Measurements from ENCODE around the gene HEXIM2.
A peak's percentile ranks its signal among the peaks of the same experiment; 100 is the strongest.

The HEXIM2 gene

DNA sequence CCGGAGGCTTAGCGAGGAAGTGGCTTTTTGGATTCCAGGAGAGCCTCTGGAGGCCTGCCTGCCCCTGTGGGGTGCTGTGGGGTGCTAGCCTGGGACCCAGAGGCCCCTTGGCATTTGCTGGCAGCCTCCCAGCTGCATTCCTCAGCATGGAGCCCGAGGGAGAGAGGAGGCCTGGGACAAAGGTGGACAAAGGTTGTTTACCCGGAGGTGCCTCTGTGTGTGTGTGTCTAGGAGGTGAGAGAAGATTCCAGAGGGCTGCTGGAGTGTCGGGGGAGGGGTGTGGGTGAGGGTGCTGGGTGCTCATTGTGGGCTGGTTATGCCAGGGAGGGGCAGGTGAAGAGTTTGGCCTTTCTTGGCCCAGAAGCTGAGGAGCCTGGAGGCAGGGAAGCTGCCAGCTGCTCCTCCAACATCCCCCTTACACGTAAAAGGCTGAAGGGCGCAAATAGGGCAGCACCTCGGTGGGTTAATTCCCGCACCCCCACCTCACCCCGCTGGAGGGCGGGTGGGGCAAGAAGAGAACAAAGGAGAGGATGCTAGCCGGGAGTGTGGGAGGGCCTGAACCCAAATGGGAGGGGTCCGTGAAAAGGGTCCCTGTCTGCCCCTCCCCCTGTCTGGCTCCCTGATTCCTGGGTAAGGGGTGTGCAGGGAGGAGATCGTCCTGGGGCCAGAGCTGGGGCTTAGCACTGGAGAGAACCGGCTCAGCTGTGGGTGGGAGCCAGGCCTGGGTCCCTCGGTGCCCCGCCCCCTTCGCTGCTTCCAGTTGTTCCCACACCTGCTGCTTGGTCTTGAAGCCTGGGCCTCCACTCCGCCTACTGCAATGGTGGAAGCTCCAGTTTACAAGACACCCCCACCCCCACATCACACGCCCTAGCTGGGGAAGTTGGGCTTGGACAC is 9.9 kb downstream of the HEXIM2 start:
- peak; percentile 31 for DNase-seq

DNA sequence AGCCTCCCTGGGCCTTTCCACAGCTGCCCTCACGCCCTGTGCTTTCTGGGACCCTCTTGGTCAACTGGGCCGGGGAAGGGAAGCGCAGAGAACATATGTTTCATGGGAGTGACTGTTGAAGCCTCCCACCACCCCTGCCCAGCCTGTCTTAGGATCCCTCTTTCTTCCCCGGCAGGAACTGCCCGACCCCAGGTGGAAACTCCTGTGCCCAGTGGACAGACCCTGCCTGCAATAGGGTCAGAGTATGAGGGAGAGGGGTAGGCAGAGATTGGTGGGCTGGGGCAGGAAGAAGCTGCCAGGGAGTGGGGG is 10.5 kb downstream of the HEXIM2 start:
- DNase-seq: no peak

DNA sequence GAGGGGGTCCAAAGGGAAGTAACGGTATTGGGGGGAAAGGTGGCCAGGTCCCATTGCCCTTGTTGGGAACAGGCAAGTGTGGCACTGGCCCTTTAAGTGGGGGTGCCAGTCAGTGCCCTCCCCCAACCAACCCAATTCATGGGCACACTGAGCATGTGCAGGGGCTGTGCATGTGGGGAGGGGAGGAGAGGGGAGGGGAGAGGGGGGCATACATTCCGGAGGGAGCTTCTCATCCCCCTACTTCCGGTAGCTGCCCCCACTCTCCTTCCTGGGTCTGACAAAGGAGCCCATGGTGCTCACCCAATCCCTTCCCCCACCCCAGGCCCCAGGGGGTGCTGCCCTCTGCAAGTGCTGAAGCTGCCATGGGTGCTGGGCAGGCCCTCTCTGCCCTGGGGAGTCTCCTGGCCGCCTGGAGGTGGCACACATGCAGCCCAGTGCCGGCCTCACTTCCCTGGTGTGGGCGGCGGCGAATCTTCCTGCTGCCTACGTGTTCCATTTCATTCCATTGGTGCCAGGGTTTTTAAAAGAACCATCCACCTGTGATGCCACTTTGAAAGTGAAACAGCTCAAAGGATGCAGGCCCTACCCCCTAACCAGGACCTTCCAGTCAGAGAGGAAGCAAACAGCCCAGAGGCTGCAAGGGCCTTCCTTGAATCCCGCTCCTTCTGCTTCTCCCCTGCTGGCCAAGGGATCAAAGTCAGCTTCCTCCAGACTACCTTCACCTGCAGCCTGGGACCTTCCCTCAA is 11.0 kb downstream of the HEXIM2 start:
- peak; percentile 44 for DNase-seq

DNA sequence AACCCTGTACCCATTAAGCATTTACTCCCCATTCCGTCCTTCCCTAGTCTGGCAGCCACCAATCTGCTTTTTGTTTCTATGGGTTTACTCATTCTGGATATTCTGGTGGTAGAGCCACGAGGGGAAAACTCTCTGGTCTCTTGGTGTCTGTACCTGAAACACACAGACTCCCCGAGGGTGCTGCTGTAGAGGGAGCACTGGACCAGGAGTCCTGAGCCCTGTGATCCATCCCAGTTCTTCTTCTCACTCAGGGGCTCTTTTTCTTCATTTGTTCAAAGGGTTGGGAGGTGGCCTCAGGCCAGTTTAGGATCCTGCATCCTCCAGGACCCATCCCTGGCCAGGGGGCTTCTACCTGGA is 14.1 kb downstream of the HEXIM2 start:
- no peak for DNase-seq

DNA sequence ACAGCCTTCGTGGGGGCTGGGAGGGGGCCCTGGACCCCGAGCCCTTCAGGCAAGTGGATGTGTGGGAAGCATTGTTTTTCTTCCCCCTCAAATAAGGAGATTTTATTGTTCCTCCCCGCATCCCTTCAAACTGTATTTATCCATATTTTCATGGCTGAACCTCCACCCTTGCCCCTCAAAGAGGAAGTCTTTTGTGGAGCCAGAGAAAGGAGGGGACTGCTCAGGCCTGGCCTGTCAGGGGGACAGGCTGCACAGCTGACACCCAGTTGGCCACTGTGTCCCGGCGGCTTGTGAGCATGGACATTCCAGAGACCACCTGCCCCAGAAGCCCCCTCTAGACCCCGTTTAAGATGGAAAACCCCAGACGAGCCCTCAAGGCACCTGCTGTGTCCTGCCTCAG is 15.9 kb downstream of the HEXIM2 start:
- no peak for DNase-seq

DNA sequence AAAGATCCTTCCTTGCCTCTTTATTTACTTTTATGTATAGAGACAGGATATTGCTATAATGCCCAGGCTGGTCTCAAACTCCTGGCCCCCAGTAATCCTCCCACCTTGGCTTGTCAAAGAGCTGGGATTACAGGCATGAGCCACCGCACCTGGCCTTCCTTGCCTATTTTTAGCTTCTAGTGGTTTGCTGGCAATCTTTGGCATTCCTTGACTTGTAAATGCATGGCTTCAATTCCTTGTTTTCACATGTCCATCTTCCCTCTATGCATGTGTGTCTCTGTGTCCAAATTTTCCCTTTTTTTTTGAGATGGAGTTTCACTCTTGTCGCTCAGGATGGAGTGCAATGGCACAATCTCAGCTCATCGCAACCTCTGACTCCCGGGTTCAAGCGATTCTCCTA is 22.5 kb downstream of the HEXIM2 start:
- no peak for DNase-seq

DNA sequence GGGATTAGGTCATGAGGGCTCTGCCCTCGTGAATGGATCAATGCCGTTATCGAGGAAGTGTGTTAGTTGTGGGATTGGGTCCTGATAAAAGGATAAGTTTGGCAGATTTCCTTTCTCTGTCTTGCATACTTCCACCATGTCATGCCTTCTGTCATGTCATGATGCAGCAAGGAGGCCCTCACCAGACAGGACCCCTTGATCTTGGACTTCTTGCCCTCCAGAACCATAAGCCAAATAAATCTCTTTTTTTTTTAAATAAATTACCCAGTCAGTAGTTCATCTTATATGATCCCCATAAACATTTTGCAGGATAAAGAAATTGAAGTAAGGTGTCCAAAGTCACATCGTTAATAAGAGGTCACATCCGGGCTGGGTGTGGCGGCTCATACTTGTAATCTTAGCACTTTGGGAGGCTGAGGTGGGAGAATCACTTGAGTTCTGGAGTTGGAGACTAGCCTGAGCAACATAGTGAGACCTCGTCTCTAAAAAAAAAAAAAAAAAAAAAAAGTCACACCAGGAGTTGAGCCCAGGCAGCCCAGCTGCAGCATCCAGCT is 25.2 kb downstream of the HEXIM2 start:
- no peak for DNase-seq

DNA sequence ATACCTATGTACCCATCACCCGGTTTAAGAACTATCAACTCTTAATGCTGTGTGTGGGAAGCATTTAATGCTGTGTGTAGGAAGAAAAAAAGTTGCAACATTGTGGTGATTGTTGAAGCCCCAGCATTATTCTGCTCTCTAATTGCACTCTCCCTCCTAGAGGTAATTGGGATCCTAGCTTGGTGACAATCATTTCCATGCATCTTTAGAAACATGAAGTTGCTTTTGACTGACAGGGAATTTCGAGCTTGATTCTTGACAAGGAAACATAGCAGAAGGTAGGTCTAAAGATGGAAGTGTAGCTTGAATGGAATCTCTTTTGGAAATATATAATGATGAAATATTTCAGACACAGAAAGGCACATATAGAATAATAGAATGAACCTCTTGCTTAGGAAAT is 27.3 kb downstream of the HEXIM2 start:
- no peak for DNase-seq

DNA sequence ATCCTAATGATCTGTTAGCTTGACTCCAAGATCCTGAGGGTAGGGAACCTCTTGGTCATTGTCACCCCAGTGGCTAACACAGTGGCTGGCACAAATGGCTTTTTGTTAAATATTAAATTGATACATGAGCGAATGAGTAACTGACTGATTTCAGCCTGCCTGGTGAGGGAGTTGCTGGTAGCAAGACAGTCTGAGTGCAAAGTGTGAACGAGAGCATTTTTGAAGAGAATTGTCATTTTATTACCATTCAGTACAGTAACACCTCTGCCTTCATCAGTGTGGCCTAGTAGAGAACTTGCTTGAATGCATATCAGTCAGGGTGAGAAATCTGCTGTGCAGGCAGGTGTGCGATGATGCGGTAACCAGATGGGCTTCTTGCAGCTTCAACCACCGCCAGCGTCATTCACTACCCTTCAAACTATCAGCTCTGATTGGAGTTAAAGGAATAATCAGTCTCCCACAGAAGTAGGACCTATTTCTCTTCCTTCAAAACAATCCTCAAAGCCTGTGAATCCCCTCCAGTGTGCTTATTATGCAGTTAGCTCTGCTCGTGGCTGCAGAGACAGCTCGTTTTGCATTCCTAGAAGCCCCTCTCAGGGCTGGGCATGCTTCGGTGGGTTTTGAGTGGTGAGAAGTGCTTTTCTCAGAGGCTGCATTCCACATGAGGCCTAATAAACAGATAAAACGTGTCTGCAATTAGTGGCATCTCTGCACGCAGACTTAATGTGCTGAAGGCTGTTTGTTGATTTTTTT is 29.0 kb downstream of the HEXIM2 start:
- no peak for DNase-seq

DNA sequence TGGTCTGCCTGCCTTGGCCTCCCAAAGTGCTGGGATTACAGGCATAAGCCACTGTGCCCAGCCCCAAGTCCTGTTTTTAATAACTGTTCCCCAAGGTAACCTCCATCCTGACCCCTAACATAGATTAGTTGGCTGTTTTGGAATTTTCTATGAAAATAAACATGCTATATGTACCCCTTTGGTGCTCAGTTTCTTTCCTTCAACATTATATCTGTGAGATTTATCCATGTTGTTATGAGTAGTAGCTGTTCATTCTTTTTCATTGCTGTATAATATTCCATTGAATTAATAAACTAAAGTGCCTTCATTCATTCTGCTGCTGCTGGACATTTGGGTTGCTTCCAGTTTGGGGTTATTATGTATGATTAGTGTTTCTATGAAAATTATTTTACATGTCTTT is 33.7 kb downstream of the HEXIM2 start:
- no peak for DNase-seq

DNA sequence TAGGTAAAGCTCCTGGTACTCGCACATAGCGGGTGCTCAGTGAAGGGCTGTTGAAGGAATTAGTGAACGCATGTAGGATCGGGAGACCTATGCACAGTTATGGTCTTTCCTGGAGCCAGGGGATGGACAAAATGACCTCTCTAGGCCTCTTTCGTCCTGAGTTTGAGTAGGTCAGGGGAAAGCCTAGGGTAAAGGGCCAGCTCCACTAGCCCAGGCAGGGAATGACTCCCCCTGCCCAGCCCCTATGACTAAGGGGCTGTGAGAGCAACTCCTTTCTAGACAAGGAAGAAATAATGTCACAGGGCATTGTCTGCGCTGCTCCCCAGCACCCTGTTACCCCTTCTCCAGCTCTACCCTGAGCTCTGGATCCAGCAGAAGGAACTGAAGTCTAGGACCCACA is 35.4 kb downstream of the HEXIM2 start:
- DNase-seq: no peak

DNA sequence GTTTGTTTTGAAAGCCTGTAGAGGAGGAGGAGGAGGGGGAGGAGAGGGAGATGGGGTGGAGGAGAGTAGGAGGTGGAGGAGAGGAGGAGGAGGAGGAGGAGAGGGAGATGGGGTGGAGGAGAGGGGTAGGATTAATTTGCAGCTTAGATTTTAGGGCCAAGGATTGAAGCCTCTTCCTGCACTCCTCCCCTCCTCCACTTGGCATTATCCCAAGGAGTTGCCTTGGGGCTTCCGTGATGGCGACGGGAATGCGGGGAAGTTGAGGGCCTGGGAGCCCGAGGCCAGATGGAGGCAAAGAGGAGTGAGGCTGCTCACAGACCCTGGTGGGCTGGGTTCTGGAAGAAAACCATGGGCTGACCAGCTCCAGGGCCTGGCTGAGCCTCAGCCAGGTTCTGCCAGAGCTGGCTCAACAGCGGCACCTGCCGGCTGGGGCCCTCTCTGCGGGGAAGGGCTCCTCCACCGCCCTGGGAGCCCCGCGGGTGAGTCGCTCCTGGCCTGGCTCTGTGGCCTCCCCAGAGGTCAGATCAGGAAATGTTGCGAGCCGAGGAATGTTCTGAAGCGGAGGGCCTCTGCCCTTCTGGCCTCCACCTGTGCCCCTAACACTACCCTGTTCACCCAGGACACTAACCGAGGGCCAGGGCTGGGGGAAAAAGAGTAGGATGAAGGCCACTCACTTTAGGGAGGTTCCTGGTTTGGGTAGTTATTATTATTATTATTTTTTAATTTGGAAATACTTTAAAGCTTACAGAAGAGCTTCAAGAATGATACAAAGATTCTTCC is 36.1 kb downstream of the HEXIM2 start:
- DNase-seq: peak; percentile 96

DNA sequence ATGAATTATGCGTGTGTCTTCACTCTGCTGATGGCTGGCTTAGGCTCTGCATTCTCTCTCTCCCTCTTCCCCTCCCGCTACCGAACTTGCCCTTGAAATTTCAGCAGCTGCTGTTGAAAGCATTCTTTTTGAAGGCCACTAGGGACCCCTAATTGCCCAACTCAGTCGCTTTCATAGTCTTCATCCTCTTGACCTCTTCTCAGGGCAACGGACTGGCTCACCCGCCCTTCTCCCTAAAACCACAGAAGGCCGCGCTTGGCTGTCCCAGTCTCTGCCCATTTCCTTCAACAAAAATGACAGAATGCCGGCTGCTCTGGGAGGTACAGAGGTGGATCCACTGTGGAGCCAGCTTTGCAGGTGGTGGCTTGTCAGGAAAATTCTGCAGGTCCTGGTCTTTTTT is 39.0 kb downstream of the HEXIM2 start:
- DNase-seq: peak; percentile 43

DNA sequence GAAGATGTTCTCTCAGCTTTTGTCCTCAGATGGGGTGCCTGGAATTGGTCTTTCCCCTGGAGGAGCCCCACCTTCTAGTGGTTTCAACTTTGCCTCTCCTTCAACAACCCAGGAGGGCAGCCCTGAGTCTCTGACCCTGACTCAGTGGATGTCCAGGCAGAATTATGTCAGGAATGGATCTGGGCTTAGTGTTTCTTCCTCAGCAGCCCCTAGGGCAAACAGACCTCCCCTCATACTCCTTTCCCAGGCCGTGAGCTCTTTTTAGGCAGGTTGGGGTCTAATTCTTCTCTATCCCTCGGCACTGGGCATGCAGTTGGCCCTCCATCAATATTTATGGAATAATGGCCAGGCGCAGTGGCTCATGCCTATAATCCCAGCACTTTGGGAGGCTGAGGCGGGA is 39.8 kb downstream of the HEXIM2 start:
- DNase-seq: no peak

DNA sequence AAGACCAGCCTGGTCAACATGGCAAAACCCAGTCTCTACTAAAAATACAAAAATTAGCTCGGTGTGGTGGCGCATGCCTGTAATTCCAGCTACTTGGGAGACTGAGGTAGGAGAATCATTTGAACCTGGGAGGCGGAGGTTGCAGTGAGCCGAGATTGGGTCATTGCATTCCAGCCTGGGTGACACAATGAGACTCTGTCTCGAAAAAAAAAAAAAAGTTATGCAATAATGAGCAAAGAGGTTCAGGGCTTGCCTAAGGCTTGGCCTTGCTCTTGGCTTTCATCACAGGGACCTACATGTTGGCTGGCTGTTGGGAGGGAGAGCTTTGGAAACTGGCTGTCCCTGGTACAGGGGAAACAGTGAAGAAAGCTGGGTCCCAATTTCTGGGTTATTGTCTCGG is 40.2 kb downstream of the HEXIM2 start:
- peak; percentile 85 for DNase-seq

DNA sequence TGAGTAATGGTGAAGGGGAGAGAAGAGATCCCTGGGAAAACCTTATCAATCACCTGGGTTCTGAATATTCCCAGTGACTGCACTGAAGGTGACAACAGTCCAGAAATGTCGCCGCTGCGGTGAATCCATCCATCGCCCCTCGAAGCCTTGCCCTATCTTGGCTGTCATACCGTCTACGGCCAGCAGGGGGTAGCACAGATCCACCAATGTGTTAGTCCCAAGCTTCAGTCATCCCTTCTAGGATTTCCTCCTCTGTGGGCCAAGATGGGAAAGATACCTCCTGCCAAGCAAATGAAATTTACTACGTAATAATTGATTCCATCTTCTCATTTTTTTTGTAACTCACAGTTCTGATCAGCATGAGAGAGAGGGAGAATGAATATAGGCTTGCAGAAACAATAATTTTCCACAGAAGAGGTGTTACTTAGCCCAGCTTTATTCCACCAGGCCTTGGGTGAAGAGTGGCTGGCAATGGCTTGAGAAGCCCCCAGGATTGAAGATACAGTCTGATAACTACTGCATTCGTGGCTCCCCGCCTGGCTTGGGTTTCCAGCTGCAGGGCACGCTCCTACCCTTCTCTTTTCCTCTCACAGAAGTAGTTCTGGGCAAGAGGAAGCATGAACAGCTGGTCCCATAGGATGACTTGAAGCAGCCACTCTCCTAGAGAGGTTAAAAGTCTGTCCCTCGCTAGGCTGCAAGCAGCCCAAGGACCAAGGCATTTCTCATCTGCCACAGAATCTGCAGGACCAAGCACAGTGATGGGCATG is 57.4 kb downstream of the HEXIM2 start:
- DNase-seq: peak; percentile 90
